Neutrophil (primary cell): ENCODE results near the gene CFAP221.

Experiments used
- H3K27ac ChIP-seq: fragments of 200-600 bp; sonication (generic); 2 replicates; pipeline ENCODE4 v1.5.1; 2016; ENCODE audit warnings: mild to moderate bottlenecking, moderate library complexity
- H3K27me3 ChIP-seq: fragments of 200-600 bp; sonication (generic); 2 replicates; pipeline ENCODE4 v1.6.0; 2016; ENCODE audit warnings: mild to moderate bottlenecking
- H3K36me3 ChIP-seq: fragments of 200-600 bp; sonication (generic); 2 replicates; pipeline ENCODE4 v1.5.1; 2017
- H3K4me1 ChIP-seq, 2 experiments: fragments of 200-600 bp in 1 of 2; sonication (generic) in 1 of 2; 1 replicate in 1 of 2; 2 replicates in 1 of 2; pipeline versions ENCODE4 v1.5.1 to v1.6.1; 2013 to 2016; ENCODE audit warnings: low read depth in 1 of 2, low read length in 1 of 2, mild to moderate bottlenecking in 1 of 2, moderate library complexity in 1 of 2; ENCODE audit not compliant: control insufficient read depth in 1 of 2, insufficient read depth in 1 of 2
- H3K4me3 ChIP-seq, 2 experiments: fragments of 200-600 bp in 1 of 2; sonication (generic) in 1 of 2; 1 replicate in 1 of 2; 2 replicates in 1 of 2; pipeline ENCODE4 v1.5.1; 2013 to 2016; ENCODE audit warnings: low read depth in 1 of 2, low read length in 1 of 2, mild to moderate bottlenecking in 1 of 2, moderate library complexity in 1 of 2
- H3K9me3 ChIP-seq: fragments of 200-600 bp; sonication (generic); 2 replicates; pipeline ENCODE4 v1.5.1; 2016
- TF ChIP-seq, protein P1 (sequence below): fragments of 200-600 bp; sonication (generic); IDR thresholded peaks from 2 replicates; pipeline ENCODE4 v1.5.1; 2016; ENCODE audit warnings: antibody characterized with exemption

CFAP221 gene

DNA sequence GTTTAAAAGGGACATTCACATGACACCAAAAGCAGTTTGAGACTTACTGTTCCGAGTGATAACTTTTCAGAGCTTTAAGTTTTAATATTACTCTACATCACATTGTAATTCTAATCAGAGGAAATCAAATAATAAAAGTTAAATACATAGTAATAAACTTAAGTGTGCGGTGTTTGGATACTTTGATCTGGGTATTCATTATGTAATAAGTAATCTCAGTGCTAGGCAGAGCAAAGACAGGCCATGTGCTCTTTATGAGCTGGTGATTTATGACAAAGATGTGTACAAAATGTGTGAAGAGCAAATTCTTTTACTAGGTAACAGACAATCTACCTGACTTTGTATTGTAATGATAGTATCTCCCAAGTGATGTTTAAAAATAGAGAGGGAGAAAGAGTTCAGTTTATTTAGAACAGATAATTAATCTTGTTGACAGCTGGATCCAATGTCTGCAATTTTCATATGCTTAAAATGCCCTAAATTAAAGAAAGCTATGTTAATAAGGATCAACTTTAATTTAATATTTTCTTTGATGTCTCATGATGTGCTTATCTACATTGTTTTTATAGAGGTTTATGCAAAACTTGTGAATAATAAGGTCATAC is 4.4 kb downstream of the CFAP221 start:
- no peak overlapping the region for H3K4me3 ChIP-seq
- peaks cover 68% of the 10 kb centered on the region for H3K27me3 ChIP-seq
- no peak overlapping the region for H3K27ac ChIP-seq
- TF ChIP-seq, protein P1, sequence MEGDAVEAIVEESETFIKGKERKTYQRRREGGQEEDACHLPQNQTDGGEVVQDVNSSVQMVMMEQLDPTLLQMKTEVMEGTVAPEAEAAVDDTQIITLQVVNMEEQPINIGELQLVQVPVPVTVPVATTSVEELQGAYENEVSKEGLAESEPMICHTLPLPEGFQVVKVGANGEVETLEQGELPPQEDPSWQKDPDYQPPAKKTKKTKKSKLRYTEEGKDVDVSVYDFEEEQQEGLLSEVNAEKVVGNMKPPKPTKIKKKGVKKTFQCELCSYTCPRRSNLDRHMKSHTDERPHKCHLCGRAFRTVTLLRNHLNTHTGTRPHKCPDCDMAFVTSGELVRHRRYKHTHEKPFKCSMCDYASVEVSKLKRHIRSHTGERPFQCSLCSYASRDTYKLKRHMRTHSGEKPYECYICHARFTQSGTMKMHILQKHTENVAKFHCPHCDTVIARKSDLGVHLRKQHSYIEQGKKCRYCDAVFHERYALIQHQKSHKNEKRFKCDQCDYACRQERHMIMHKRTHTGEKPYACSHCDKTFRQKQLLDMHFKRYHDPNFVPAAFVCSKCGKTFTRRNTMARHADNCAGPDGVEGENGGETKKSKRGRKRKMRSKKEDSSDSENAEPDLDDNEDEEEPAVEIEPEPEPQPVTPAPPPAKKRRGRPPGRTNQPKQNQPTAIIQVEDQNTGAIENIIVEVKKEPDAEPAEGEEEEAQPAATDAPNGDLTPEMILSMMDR, result no peak
- H3K36me3 ChIP-seq, result no peaks in the 10 kb centered on the region
- no peaks in the 10 kb centered on the region for H3K9me3 ChIP-seq
- H3K4me1 ChIP-seq, result peaks cover 0 to 4% of the 10 kb centered on the region in 2 experiments

DNA sequence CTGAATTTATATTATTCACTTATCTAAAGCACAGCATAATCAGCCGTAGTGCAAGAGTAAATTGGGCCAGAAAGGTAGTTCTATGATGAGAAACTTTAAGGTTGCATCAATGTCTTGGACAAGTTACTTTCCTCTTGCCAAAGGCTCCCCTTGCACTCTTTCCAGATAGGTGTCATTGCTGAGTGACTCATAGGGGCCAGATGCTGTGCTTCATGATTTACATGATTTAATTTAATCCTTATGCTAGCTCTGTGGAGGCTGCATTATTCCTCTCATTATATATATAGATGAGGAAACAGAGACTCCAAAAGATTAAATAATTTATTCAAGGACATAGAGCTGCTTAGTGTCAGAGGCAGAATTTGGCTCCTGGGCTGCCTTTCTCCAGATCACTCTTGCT is 5.0 kb downstream of the CFAP221 start:
- Histone ChIP-seq H3K27me3 (peaks cover 67% of the 10 kb centered on the region), H3K9me3 (no peaks in the 10 kb centered on the region), H3K36me3 (no peaks in the 10 kb centered on the region), H3K4me1 (no peaks in the 10 kb centered on the region), H3K4me3 (no peak overlapping the region), H3K27ac (no peak overlapping the region)
- TF ChIP-seq, protein P1, result no peak

DNA sequence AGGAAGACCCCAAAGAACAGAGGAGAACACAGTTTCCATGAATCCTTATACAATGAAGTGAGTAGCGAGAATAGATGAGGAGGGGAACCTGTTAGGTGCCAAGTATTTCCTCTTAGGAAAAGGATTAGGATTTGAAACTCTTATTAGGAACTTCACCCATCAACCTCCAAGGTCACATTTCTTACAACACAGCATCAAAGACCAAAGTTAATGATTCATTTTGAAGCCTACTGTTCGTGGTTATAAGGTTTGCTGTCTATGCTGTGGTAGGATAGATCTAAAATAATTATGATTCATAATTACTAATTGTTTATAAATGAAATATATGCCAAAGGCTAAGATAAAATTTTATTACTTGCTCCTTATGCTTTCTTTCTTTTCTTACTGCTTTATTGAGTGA is 6.1 kb downstream of the CFAP221 start:
- Histone ChIP-seq H3K4me3 (no peak overlapping the region), H3K36me3 (no peaks in the 10 kb centered on the region), H3K27me3 (peaks cover 63% of the 10 kb centered on the region), H3K9me3 (no peaks in the 10 kb centered on the region), H3K27ac (no peak overlapping the region), H3K4me1 (no peaks in the 10 kb centered on the region)
- TF ChIP-seq, protein P1, result no peak

DNA sequence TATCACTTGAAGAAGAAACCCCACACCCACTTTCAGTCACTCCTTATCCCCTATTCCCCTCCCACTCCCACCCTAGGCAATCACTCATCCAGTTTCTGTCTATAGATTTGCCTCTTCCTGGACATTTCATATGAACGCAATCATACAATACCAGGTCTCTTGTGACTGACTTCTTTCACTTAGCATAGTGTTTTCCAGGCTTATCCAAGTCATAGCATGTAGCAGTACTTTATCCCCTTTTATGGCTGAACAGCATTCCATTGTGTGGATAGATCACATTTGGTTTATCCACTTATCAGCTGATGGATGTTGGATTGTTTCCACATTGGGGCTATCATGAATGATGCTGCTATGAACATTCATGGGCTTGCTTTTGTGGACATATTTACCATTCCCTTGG is 6.6 kb downstream of the CFAP221 start:
- Histone ChIP-seq H3K9me3 (no peaks in the 10 kb centered on the region), H3K36me3 (no peaks in the 10 kb centered on the region), H3K27ac (no peak overlapping the region), H3K4me3 (no peak overlapping the region), H3K4me1 (no peaks in the 10 kb centered on the region), H3K27me3 (peaks cover 58% of the 10 kb centered on the region)
- TF ChIP-seq, protein P1, result no peak

GRCh38 chr2:119552902-119553301 is 8.7 kb downstream of the CFAP221 start:
- Histone ChIP-seq H3K36me3 (no peaks in the 10 kb centered on the region), H3K4me1 (no peaks in the 10 kb centered on the region), H3K27ac (no peak overlapping the region), H3K9me3 (no peaks in the 10 kb centered on the region), H3K4me3 (no peak overlapping the region), H3K27me3 (peaks cover 38% of the 10 kb centered on the region)
- TF ChIP-seq, protein P1, result no peak
